ENCODE measurements around the gene HSD17B11.
"Not testable (repeated sequence)": the region's sequence is repeated elsewhere in the genome, so short reads cannot be mapped to it uniquely, and the experiment has no call there.

GRCh38 chr4:87293889-87294288 lies 97.1 kb downstream of the HSD17B11 start:
- TF ChIP-seq CTCF (conservative IDR thresholded peaks at IDR 0.05 in 1 of 2, IDR thresholded peaks at IDR 0.05 in 1 of 2; ENCODE audit: low read depth in 1 of 2, low read length in 2 of 2); EZH2 (IDR thresholded peaks at IDR 0.05; ENCODE audit: low read length, missing control alignments): not testable (repeated sequence)

All from fibroblast of lung (primary cell).